Stimulated activated CD8-positive, alpha-beta memory T cell treated with anti-CD3 and anti-CD28 coated beads, Interleukin-7, amount 100 ng/mL, for 1 hour (primary cell): ENCODE results near the gene SGK2.
A peak's percentile ranks its signal among the peaks of the same experiment; 100 is the strongest.

Source experiments
- DNase-seq, 2 donors: peaks; one replicate each; pipeline ENCODE4 v3.0.0-alpha.2; 2020; ENCODE audit warnings: low read depth in 2 of 2

The SGK2 gene

DNA sequence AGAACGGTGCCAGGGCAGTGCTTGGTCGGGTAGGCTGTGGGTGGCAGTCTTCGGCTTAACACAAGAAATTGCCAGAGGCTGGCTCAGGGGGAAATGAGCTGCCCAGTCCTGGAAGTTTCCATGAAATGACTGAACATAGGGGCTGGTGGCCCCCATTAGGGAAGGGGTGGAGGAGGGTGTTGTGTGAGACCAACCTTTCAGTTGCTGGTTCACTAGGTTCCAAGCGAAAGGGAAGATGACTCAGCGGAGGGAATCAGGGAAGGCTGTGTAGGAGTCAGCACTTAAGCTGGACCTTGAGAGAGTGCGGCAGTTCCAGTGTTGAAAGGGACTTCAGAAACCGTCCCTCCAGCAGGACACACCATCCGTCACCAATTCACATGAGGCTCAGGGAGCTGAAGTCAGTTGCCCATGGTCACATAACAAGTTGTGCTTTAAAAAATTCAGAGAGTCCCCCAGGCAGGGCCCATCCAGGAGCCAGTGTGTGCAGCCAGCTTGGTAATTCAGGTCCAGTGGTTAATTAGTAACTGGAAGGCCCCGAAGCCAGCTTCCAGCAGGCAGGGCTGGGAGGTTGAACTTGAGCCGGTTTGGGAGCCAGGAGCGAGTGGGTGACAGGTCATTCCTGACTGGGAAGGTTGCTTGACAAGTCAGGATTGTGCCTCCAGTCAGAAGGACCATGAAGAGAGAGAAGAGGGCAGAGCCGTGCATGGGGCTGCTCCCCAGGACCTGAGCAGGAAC lies at the start of gene SGK2:
TSS of gene SGK2 (plus strand) at position 616 of the 735 bp plus-strand sequence. CDS start 7,469 bp downstream, outside the sequence.
- DNase-seq: no peak

DNA sequence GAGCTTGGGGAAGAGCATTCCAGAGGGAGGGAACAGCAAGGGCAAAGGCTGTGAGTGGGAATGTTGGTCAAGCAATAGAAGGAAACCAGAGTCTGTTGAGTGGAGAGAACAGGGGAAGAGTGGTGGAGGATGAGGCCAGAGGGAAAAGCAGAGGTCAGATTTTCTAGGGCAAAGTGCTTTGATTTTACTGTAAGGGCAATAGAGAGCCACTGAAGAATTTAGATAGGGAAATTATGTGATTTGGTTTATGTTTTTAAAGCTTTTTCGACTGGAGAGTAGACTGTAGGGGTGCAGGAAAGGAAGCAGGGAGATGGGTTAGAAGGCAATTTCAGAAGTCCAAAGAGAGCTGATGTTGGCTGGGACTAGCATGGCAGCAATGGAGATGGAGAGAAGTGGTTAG lies 46.9 kb upstream of the SGK2 start:
- DNase-seq: no peak

DNA sequence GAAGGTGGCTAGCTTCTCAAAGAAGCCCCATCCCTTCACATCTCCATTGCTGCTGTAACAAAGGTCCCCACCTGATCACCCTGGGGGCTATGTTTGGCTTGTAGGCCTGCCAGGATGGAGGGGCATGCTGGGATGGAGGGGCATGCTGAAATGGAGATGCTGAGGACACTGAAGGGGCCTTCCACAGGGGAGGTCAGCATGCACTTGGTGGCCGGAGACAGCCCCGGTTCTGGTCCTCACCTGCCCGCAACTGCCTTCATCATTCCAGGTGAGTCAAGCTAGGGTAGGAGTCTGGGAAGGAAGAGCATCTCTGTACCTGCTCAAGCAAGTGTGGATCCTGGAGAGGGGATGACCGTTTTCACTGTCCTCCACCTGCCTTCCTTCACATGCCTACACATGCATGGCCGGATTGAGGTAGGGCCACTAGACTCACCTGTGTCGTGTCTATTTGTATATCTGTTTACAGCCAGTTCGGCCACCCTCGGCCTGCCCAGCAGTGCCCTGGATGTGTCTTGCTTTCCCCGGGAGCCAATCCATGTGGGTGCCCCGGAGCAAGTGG lies 45.4 kb upstream of the SGK2 start:
- DNase-seq: no peak

DNA sequence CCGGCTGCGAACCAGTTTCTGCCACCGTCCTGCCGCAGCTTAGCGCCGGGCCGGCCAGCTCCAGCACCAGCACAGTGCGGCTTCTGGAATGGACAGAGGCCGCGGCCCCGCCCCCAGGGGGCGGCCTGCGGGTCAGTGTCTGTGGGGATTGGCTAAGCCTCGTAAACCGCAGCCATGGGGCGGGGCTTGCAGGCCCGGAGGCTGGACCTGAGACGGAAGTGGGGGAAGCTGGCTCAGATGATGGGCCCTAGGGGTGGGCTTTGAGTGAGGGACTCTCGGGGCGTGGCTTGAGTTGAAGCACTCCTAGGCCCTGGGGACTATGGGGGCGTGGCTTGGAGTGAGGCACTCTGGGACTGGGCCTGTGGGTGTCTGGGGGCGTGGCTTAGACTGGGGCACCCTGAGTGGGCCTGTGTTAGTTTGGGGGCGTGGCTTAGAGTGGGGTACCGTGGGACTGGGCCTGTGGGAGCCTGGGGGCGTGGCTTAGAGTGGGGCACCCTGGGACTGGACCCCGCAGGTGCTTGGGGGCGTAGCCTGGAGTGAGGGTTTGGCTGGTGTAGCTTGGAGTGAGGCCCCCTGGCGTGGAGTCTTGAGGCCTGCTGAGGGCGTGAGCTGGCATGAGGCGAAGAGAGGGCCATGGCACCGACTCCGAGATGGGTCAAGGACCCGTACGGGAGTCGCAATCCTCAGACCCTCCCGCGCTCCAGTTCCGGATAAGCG lies 44.7 kb upstream of the SGK2 start:
- peak; percentile 69 to 72 for DNase-seq

DNA sequence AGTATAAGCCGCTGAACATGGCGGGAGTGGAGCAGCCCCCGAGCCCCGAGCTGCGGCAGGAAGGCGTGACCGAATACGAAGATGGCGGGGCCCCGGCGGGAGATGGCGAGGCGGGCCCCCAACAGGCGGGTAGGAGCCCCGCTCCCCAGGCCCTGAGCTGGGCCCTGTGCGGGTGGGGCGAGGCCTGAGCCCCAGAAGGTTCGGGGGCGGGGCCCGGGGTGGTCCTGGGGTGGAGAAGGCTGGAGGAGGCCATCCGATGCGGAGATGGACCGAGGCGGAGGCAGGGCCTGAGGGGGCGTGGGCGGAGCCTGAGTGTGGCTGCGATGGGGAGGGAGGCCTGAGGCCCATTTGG lies 44.2 kb upstream of the SGK2 start:
- DNase-seq: no peak

DNA sequence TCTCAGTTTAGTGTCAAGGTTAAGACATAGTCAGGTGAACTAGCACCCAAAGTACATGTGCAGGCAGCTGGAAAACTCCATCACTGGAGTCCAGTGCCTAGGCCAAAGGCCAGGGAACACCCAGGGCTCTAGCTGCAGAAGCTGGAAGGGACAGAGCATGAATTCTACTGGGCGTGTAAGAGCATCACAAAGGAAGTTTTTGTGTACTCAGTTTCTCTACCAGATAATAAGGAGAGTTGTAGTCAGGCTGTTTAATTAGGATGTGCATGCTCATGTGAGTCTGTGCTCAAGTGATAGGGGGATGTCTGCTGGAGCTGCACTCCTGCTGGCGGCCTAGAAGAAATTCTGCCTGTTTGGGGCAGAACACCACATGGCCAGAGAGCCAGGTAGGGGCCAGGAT lies 43.2 kb upstream of the SGK2 start:
- no peak for DNase-seq

DNA sequence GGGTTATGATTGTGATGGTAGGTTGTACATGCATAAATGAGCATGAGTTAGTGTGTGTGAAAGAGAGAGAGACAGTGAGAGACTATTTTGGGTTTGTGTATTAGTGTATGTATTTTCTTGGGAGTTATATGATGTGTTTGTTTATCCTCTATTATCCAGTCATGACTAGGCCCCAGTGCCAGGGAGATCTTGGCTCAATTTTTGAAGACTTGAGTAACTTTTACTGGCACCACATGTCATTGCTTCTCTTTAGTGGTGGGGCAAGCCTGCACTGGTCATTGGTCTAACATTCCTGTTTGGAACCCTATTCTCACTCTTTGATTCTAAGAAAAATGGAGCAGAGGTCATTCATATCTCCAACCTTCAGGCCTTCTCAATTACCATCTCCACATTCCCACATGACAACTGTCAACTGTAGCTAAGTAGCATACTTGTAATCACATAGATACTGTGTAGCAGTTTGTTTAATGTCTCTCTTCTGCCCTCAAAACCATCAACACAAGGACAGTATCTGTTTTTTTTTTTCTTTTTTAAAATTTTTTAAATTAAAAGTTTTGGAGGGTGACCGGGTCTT lies 42.5 kb upstream of the SGK2 start:
- no peak for DNase-seq

DNA sequence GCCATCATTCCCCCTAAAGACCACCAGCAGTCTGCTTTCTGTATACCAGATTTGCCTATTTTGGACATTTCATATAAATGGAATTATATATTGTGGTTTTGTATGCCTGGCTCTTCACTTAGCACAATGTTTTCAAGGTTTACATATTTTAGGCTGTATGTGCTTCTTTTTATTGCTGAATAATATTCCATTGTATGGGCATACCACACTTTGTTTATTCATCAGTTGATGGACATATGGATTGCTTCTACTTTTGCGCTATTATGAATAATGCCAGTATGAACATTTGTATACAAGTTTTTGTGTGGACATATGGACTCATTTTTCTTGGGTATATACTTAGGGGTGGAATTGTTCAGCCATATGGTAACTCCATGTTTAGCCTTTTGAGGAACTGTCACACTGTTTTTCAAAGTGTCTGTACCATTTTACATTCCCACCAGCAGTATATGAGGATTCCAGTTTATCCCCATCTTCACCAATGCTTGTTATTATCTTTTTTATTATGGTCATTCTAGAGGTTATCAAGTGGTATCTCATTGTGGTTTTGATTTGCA lies 38.7 kb upstream of the SGK2 start:
- no peak for DNase-seq

DNA sequence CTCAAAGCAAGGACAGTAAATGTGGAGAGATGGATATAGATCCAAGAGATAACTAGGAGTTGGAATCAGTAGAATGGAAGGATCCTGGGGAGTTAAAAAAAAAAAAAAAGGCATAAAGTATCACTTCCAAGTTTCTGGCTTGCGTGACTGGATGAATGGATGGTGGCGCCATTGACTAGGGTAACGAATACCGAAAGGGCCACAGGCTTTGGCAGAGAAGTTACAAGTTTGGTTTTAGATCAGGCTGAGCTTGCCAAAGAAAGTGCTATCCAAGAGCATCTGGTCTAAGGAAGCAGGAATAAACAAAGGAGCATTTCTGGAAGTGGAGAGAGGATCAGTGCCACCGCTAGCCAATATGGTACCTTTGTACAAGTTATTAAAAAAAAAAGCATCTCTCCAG lies 33.8 kb upstream of the SGK2 start:
- DNase-seq: no peak

DNA sequence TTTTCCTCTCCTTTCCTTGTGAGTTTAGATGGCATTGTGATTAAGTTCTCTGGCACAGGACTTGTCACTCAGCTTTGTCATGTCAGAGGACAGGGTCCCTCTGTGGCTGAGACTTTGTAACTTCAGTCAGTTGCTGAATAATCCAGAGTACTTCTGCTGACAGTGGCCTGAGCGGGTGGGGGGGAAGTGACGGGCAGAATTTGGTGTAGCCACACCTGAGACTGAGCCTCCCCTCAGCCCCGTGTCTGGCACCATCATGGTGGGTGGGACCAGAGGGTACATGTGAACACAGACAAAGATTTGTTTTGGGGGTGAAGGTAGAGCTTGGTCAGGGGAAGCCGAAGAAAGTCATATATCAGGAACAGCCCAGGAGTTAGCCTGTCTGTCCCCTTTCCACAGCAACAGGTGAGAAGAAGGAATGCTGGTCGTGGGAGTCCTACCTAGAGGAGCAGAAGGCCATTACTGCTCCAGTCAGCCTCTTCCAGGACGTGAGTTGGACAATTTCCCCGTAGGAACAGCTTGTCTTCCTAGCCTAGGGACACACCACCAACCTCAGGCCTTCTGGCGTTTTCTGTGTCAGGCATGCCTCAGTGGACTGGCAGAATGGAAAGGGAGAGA lies 30.5 kb upstream of the SGK2 start:
- DNase-seq: no peak

DNA sequence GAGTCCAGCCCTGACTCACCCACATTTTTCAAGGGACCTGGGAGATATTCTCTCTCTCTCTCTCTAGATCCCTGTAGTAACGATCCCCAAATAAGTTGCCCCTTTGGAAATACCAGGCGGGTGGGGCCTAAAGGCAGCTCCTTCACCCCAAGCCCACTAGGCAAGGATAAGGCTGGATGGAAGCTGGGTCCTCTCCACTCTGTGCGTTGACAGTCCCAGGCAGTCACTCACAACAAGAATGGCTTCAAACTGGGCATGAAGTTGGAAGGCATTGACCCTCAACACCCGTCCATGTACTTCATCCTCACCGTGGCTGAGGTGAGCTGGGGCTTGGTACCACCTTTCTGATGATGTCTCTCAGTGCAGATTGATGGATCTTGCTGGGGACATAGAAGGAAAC lies 29.8 kb upstream of the SGK2 start:
- DNase-seq: no peak

DNA sequence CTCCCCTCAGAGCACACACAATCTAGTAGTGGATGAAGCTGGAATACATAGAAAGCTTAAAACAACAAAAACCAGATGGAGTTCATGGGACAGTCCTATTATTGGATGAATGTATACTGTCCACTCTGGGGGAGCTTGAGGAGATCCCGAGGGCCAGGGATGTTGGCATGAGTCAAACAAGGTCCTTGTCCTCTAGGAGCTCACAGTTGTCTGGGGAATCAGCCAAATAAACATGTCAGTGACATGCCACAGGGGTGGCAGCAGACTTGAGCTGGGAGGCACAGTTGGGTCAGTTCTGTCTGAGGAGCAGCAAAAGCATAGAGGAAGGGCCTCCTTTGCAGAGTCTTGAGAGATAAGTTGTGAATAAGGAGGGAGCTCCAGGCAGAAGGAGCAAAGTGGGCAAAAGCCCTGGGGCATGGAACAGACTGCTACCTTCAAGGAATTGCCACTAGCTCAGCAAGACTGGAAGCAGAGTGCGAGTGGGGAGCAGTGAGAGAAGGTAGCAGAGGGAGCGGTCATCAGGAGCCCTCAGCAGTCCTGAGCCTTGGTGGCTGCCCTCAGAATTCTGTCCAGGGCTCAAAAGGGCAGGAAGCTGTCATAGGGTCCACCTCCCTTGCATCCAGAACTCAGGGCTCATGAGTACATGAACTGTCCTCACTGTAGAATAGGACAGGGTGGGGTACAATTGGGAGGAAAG lies 29.2 kb upstream of the SGK2 start:
- no peak for DNase-seq

DNA sequence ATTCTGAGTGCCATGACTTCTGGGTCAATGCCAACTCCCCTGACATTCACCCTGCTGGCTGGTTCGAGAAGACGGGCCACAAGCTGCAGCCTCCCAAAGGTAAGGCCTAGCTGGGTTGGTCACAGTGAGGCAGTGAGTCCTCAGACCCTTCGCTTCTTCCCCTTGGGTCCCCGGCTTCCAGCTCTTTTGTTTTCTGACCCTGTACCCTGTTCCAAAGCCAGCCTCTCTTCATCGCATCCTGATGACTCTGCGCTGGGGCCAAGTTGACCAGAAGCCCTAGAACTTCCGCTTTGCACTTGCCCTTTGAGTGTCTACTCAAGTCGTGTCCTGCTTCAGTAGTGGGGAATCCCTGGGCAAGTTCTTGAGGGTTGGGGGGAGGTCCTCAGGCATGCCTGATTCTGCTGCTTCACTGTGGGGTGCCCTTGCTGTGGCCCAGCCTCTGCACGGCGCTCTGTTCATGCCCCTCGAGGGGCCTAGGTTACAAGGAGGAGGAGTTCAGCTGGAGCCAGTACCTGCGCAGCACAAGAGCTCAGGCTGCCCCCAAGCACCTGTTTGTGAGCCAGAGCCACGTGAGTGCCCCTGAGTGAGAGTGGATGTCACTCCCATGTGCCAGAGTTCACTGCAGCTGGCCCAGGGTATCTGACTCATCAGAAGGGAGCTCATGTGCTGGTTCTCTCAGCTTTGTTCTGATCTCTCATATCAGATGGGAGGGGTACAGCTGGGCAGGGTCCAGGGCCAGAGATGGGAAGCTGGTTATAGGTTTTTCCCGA lies 28.3 kb upstream of the SGK2 start:
- no peak for DNase-seq

DNA sequence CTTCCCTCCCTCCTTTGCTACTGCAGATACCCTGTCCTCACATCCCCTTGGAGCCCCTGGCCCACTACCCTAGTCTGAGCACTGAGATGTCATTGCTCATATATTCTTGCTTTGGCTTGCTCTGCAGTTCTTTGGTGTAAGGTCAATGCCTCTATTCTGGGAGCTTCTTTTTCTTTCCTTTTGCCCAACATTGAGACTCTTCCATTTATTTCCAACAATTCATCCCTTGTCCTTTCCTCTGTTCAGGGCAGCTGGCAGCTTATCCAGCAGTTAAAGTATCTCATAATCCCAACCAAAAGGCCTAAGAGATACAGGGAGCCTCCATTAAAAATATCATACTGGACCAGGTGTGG lies 27.8 kb upstream of the SGK2 start:
- DNase-seq: no peak

DNA sequence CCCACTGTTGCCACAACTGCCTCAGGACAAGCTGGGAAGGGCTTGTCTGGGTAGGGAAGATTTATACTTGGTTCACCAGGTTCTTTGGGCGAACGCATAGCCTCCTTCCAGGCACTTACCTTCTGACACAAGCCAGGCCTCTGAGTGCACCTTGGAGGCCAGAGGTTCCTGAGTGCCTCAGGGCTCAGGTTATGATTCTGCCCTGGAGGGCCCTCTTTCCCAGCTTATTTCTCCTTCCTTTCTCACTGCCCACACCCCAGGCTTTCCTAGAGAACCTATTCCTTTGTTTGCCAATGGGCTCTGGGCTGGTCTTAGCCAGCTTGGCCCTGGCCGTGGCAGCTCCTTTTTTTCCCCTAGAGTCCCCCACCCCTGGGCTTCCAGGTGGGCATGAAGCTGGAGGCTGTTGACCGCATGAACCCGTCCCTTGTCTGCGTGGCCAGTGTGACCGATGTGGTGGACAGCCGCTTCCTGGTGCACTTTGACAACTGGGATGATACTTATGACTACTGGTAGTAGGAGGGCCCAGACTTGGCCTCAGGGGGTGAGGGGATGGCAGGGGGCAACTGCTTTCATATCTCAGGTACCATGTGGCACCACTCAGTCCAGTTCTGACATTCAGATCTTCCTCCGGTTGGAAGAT lies 26.3 kb upstream of the SGK2 start:
- DNase-seq: no peak

DNA sequence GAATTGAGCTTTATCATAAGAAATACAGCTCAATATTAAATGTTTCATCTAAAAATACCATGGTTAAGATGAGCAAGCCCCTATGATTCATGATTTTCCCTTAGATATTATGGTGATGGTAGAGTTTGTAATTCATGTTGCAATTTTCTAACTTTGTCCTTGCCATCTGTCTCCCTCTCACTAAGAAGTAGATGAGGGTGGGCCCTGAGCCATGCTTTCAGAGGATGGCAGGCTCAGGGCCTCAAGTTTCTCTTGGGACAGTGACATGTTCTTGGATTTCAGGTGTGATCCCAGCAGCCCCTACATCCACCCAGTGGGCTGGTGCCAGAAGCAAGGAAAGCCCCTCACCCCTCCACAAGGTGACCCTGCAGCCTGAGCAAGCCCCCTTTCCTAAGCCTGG lies 25.8 kb upstream of the SGK2 start:
- no peak for DNase-seq

DNA sequence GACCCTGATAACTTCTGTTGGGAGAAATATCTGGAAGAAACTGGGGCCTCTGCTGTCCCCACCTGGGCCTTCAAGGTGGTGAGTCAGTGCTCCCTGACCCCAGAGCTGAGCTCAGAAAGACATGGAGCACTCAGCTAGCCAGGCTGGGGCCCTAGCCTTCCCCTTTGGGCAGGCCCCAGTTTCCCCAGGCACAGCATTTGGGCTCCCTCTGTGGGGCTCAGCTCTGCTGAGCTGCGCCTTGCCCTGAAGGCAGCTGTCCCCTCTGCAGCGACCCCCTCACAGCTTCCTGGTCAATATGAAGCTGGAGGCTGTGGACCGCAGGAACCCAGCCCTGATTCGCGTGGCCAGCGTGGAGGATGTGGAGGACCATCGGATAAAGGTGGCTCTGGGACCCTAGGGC lies 24.8 kb upstream of the SGK2 start:
- DNase-seq: no peak

DNA sequence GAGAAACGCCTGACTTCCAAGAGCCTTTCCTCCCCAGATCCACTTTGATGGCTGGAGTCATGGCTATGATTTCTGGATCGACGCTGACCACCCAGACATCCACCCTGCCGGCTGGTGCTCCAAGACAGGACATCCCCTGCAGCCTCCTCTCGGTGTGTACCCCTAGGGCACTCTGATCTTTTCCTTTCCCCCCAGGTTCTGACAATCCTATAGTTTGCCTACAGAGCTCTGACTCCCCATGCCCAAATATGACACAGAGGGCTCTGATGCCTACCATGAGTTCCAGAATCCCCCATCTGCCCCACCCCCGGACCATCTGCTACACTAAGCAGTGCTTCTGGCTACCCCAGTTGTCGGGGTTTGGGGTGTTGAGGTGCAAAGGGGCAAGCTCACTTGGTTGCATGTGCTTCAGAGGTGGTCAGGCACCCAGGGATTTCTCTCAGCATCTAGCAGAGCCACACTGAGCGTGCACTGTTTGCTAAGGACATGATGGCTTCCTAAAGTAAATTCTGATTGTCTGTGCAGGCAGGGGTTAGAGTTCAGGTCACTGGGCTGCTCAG lies 24.0 kb upstream of the SGK2 start:
- no peak for DNase-seq

DNA sequence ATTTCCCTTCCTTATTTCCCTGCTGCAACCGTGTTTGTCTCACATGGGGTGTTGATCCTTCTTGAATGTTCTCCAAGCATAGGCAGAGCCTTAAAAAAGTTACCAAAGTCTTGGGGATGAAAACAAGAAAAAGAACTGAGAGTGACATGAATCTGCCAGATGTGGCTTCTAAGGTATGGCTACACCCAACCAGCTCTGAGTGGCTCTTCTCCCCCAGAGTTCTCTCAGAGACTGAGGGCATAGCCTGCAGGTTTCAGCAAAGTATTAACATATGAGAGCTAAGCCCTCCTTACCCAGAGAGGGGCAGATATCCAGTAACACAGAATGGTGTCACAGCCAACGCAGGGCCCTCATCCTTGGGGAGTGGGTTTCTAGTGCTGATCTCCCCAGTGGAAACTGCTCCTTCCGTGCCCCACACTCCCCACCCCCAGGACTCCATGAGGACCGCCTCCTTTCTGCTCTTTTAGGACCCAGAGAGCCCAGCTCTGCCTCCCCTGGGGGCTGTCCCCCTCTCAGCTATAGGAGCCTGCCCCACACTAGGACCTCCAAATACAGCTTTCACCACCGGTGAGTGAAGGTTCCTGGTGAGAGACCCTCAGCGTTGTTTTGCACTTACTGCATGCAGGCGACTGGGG lies 23.3 kb upstream of the SGK2 start:
- DNase-seq: no peak
